ENCODE results near the gene SLC4A9. TPM values are rescaled to one million over a fixed set of nuclear protein-coding genes. Genes with fewer than 3 reads are reported as not detected.
A peak's percentile ranks its signal among the peaks of the same experiment; 100 is the strongest.
"Not testable (repeated sequence)": the region's sequence is repeated elsewhere in the genome, so short reads cannot be mapped to it uniquely, and the experiment has no call there.

The SLC4A9 gene
- total RNA-seq, 1 experiment from 2014 or later: not detected

- DNase-seq (ENCODE audit: extremely low read depth, low read depth): no peak
Measured at GRCh38 chr5:140336388-140336787, 23.6 kb upstream of the SLC4A9 start.

- DNase-seq (ENCODE audit: extremely low read depth, low read depth): no peak
Measured at GRCh38 chr5:140337880-140338279, 22.1 kb upstream of the SLC4A9 start.

- no peak for DNase-seq (ENCODE audit: extremely low read depth, low read depth)
Measured at GRCh38 chr5:140338336-140338735, 21.7 kb upstream of the SLC4A9 start.

GRCh38 chr5:140338908-140339307, 21.1 kb upstream of the SLC4A9 start:
- no peak for DNase-seq (ENCODE audit: extremely low read depth, low read depth)

GRCh38 chr5:140339636-140340035, 20.4 kb upstream of the SLC4A9 start:
- DNase-seq (ENCODE audit: extremely low read depth, low read depth): no peak

- no peak for DNase-seq (ENCODE audit: extremely low read depth, low read depth)
Measured at GRCh38 chr5:140340605-140341121, 19.3 kb upstream of the SLC4A9 start.

- no peak for DNase-seq (ENCODE audit: extremely low read depth, low read depth)
Measured at GRCh38 chr5:140341591-140341990, 18.4 kb upstream of the SLC4A9 start.

- DNase-seq (ENCODE audit: extremely low read depth, low read depth): no peak
Measured at GRCh38 chr5:140342287-140342686, 17.7 kb upstream of the SLC4A9 start.

- DNase-seq (ENCODE audit: extremely low read depth, low read depth): no peak
Measured at GRCh38 chr5:140342896-140343295, 17.1 kb upstream of the SLC4A9 start.

GRCh38 chr5:140343849-140344248, 16.1 kb upstream of the SLC4A9 start:
- DNase-seq (ENCODE audit: extremely low read depth, low read depth): not testable (repeated sequence)

GRCh38 chr5:140344683-140345423, 15.1 kb upstream of the SLC4A9 start:
- no peak for DNase-seq (ENCODE audit: extremely low read depth, low read depth)

GRCh38 chr5:140345919-140346347, 14.1 kb upstream of the SLC4A9 start:
- peak; percentile 30 for DNase-seq (ENCODE audit: extremely low read depth, low read depth)

- DNase-seq (ENCODE audit: extremely low read depth, low read depth): peak; percentile 60
Measured at GRCh38 chr5:140346348-140347221, 13.4 kb upstream of the SLC4A9 start, which contains the start of gene HBEGF. Gene HBEGF (minus strand): TSS chr5:140346603. CDS start chr5:140346328, 275 bp downstream.

GRCh38 chr5:140347360-140347759, 12.6 kb upstream of the SLC4A9 start:
- DNase-seq (ENCODE audit: extremely low read depth, low read depth): no peak

- no peak for DNase-seq (ENCODE audit: extremely low read depth, low read depth)
Measured at GRCh38 chr5:140348104-140348503, 11.9 kb upstream of the SLC4A9 start.

- DNase-seq (ENCODE audit: extremely low read depth, low read depth): no peak
Measured at GRCh38 chr5:140349244-140349643, 10.8 kb upstream of the SLC4A9 start.

GRCh38 chr5:140351609-140352334, 8.2 kb upstream of the SLC4A9 start:
- DNase-seq (ENCODE audit: extremely low read depth, low read depth): peak; percentile 73

- DNase-seq (ENCODE audit: extremely low read depth, low read depth): no peak
Measured at GRCh38 chr5:140355546-140355945, 4.4 kb upstream of the SLC4A9 start.

GRCh38 chr5:140356853-140357725, 2.9 kb upstream of the SLC4A9 start:
- DNase-seq (ENCODE audit: extremely low read depth, low read depth): no peak

GRCh38 chr5:140357726-140358093, 2.3 kb upstream of the SLC4A9 start:
- DNase-seq (ENCODE audit: extremely low read depth, low read depth): peak; percentile 85
